Esophagus muscularis mucosa (tissue), 3 donors: ENCODE data around the gene DCDC2.

Source experiments
- POLR2A ChIP-seq: fragments of 450-650 bp; IDR thresholded peaks from one replicate; pipeline ENCODE4 v1.6.1; 2017; ENCODE audit warnings: antibody characterized with exemption, moderate library complexity, mild to moderate bottlenecking, low read depth
- TF ChIP-seq, protein P1 (sequence below), 3 experiments: fragments of 200-600 bp in 2 of 3; fragments of 450-650 bp in 1 of 3; sonication (generic) in 2 of 3; IDR thresholded peaks; one replicate each; pipeline ENCODE4 v1.5.1; 2017 to 2019; ENCODE audit warnings: antibody characterized with exemption in 3 of 3, mild to moderate bottlenecking in 2 of 3, moderate library complexity in 1 of 3

DNA sequence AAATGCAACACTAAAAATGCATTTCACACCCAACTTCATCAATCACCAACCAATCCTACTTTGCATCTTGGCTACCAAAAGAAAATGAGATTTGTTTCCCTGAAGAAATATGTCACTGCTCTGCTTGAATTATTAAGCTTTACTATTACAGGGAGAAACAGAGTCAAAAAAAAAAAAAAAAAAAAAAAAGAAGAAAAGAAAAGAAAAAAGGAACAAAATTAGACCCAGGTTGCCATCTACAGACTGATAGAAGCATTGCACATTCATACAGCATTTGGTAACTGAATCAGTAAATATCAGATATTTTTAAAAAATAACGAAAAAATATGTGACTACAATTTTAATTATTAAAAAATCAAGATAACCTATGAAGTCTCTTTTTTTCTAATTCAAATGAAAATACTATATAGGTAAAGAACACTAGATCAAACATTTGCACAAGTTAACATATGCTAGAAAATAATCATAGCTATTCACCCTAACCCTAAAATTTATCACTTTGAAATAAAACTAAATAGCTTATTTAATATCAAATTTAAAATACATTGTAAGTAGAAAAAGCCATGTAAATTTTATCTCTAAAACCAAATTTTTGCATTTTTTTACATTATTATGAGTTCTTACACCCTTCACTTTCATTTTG is 83.3 kb downstream of the DCDC2 start:
- TF ChIP-seq, protein P1, sequence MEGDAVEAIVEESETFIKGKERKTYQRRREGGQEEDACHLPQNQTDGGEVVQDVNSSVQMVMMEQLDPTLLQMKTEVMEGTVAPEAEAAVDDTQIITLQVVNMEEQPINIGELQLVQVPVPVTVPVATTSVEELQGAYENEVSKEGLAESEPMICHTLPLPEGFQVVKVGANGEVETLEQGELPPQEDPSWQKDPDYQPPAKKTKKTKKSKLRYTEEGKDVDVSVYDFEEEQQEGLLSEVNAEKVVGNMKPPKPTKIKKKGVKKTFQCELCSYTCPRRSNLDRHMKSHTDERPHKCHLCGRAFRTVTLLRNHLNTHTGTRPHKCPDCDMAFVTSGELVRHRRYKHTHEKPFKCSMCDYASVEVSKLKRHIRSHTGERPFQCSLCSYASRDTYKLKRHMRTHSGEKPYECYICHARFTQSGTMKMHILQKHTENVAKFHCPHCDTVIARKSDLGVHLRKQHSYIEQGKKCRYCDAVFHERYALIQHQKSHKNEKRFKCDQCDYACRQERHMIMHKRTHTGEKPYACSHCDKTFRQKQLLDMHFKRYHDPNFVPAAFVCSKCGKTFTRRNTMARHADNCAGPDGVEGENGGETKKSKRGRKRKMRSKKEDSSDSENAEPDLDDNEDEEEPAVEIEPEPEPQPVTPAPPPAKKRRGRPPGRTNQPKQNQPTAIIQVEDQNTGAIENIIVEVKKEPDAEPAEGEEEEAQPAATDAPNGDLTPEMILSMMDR (IDR thresholded peaks at IDR 0.05) = peak; percentile 29 to 63 (median 48)
- no peak for TF ChIP-seq POLR2A
